GM19372 (cell line): ENCODE results near the gene ALPI.
"Not testable (repeated sequence)": the region's sequence is repeated elsewhere in the genome, so short reads cannot be mapped to it uniquely, and the experiment has no call there.

Source experiments
- ATAC-seq: cut with Tn5 transposase; IDR thresholded peaks from one replicate; pipeline ENCODE4 v1.9.1; 2021; ENCODE audit warnings: mild to moderate bottlenecking, low read depth, moderate library complexity; ENCODE audit not compliant: unreplicated experiment

The ALPI gene

DNA sequence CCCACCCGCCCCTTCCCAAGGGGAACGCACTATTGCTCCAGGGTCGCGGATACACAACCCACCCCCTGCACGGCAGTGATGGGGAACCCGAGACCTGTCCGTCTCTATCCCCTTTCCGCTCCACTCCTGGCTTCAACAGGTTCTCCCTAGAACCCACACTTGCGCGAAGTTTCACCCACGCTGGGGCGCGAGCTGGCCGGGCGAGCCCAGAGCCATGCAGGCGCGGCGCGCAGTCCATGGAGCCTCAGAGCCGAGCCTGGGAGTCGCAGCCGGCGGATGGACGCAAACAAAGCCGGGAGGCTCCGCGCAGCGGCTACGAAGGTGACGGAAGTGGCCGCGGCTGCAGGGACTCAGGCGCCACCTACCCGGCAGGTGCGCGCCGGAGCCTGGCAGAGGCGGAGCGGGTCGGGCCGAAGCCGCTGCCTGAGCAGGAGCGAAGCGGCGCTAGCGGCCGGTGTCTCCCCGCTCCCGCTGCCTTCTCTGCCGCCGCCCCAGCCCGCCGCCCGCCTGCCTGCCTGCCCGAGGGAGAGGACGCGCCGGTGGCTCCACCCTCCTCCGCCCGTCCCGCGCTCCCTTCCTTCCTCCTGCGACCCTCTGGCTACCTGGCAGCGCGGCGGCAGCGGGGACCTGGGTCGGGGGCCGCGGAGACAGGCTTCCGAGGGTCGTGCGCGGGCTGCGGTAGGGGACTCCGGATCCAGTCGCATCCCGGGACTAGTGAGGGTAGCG lies 35.3 kb upstream of the ALPI start:
- ATAC-seq: no peak

- no peak for ATAC-seq
These were observed 34.7 kb upstream of the ALPI start for GRCh38 chr2:232421189-232421785.

DNA sequence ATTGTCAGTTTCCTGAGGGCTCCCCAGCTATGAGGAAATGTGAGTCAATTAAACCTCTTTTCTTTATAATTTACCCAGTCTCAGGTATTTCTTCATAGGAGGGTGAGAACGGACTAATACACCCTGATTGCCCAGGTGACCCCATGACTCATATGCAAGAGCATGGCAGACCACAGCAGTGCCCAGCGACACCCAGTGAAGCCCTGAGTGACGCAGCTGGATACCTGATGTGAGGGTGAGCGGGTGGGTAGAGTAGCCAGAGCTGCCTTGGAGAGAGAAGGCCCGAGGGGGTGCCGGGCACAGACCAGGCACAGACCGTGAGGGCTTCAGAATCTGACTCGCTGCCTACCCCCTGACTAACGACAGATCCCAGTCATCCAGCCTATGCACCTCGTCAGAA lies 33.9 kb upstream of the ALPI start:
- no peak for ATAC-seq

DNA sequence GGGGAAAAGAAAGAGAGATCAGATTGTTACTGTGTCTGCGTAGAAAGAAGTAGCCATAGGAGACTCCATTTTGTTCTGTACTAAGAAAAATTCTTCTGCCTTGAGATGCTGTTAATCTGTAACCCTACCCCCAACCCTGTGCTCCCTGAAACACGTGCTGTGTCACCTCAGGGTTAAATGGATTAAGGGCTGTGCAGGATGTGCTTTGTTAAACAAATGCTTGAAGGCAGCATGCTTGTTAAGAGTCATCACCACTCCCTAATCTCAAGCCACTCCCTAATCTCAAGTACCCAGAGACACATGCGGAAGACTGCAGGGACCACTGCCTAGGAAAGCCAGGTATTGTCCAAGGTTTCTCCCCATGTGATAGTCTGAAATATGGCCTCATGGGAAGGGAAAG lies 33.0 kb upstream of the ALPI start:
- ATAC-seq: not testable (repeated sequence)

GRCh38 chr2:232423407-232423806 lies 32.5 kb upstream of the ALPI start:
- ATAC-seq: not testable (repeated sequence)

- no peak for ATAC-seq
These were observed 24.0 kb upstream of the ALPI start for GRCh38 chr2:232431705-232432590.

DNA sequence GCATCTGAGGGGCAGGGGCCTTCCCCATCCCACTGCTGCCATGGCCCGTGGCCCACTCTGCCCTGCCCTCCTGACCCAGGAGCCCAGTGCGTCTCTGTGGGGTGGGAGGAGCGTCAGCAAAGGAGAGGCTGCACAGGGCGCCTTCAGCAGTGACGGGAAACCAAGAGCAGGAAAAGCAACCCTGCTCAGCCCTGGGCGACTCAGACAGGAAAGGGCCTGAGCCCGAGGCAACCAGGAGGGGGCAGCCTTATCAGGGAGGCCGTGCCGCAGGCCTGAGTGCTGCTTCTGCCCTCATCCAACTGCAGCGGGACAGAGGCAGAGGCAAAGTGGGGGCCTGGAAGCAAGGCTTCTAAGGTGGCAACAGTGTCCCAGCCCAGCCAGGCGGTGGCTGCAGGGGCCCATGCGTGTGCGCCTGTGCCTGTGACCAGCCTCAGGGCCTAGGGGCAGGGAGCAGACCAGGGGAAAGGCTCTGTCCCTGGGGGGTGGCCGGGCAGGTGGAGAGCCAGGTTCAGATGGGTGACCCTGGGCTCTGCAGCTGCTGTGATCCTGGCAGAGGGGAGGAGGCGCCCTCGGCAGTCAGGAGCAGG lies 23.3 kb upstream of the ALPI start:
- ATAC-seq: no peak

- ATAC-seq: not testable (repeated sequence)
These were observed 22.3 kb upstream of the ALPI start for GRCh38 chr2:232433622-232434021.

DNA sequence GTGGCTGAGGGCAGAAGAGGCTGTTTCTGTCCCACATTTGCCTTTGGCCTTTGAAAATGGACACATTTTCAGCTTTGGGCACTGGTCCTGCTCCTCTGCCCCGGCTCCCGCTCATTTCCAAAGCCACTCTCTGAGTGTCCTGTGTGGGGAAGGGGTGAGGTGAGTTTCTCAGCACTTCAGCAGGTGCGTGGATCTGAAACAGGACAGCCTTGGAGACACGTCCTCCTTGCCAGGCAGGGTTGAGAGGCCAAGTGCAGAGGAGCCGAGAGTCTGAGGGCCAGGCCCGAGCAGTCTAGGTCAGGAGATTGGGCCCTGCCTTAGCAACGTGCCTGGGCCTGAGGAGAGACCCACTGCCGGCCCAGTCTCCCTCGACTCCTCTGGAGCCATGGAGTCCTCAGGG lies 21.9 kb upstream of the ALPI start:
- no peak for ATAC-seq

- ATAC-seq: no peak
These were observed 21.2 kb upstream of the ALPI start for GRCh38 chr2:232434563-232435374.

DNA sequence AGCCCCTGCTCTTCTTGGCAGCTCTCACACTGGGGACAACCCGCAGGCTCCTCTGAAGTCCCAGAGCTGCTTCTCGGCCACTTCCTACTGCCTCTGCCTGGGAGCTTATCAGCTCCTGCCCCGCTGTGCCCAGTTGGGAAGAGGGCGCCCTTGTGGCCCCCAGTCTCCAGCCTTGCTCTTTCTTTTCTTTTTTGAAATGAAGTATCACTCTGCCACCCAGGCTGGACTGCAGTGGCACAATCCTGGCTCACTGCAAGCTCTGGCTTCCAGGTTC lies 20.6 kb upstream of the ALPI start:
- ATAC-seq: no peak

GRCh38 chr2:232435805-232436204 lies 20.1 kb upstream of the ALPI start:
- ATAC-seq: no peak

- no peak for ATAC-seq
These were observed 19.4 kb upstream of the ALPI start for GRCh38 chr2:232436381-232437194.

DNA sequence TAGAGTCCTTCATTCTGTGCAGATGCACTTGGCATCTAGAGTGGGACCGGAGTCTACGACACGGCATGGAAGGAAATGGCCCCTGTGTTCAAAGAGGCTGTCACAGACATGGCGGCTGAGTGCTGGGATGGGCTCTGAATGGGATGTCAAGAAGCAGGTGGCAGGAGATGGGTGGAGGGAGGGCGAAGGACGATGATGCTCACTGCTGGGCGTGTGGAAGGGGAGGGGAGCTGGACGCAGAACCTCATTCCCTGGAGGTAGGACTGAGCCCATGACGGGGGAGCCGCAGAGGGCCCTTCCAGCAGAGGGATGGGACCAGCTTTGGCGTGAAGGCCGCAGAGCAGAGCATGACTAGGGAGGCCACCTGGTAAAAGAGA lies 18.8 kb upstream of the ALPI start:
- no peak for ATAC-seq

DNA sequence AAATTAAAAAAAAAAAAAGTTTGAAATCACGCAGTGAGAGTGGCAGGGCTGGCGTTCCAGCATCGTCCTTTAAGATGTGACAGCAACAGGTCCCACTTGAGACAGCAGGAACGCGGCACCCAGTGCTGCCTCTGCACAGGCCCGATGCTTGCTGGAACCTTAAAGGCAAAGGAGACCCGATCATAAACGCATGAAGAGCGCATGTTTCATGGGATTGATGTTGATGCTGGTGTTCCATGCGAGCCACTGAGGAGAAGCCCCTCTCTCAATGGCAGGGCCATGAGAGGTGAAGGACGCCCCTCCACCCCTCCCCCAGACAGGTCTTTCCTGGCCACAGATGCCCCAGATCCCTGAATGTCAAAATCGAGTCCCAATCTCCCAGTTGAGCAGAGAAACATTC lies 17.9 kb upstream of the ALPI start:
- ATAC-seq: no peak

DNA sequence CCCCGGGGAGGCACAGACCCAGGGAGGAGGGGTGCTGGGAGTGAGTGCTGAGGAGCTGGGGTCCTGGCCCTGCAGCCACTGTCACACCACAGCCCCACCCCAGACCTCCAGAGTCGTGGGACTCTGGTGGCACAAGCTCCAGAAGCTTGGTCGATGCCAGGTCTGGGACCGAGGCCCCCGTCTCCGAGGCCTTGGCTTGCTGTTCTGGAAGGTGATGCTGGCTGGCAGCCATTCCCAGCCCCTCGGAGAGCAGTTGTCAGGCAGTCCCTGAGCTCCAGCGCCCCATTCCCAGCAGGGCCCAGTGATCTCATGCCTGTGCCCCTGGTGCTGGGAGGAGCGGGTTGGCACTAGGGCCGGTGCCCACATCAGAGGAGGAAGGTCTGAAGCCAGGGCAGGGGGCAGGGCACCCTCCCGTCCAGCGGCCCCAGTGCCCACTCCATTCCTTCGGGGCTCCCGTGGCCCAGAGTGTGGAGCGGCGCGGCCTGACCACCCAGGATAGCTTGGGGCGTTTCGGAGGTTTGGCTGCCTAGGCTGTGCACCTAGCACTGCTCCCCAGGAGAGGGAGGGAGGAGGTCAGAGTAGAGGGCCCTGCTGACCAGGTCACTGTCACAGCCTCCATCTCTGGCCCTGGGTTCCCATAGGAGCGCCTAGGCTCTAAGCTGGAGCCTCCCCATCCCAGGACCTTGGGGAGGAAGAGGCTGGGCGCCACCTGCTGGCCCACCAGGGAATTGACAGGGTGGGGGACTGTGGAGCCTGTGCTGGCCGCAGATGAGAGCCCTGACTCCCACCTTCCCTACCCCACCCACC lies 16.8 kb upstream of the ALPI start:
- no peak for ATAC-seq

DNA sequence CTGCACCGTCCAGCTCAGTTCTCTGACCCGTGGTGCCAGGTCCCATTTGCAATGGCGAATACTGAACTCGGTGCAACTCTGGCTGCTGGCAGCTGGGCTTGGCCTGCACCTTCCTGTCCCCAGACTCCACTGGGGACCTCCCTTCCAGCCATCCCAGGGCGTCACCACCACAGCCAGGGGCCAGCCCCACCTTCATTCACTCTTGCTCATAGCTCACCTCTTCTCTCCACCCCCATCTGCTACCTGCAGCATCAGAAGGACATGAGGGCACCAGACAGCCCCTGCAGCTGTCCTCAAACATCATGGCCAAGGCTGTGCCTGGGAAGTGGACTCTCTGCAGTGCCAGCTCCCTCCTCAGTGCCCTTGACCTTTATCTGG lies 16.2 kb upstream of the ALPI start:
- no peak for ATAC-seq

GRCh38 chr2:232440220-232441018 lies 15.5 kb upstream of the ALPI start:
- peak; percentile 89 for ATAC-seq
